ENCODE measurements around the gene ZSCAN9.

GRCh38 chr6:28257042-28257441 is 32.0 kb downstream of the ZSCAN9 start:
- TF ChIP-seq, protein P1, sequence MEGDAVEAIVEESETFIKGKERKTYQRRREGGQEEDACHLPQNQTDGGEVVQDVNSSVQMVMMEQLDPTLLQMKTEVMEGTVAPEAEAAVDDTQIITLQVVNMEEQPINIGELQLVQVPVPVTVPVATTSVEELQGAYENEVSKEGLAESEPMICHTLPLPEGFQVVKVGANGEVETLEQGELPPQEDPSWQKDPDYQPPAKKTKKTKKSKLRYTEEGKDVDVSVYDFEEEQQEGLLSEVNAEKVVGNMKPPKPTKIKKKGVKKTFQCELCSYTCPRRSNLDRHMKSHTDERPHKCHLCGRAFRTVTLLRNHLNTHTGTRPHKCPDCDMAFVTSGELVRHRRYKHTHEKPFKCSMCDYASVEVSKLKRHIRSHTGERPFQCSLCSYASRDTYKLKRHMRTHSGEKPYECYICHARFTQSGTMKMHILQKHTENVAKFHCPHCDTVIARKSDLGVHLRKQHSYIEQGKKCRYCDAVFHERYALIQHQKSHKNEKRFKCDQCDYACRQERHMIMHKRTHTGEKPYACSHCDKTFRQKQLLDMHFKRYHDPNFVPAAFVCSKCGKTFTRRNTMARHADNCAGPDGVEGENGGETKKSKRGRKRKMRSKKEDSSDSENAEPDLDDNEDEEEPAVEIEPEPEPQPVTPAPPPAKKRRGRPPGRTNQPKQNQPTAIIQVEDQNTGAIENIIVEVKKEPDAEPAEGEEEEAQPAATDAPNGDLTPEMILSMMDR (IDR thresholded peaks at IDR 0.05; ENCODE audit: insufficient read depth, low read length, poor library complexity, severe bottlenecking) = no peak
- TF ChIP-seq EZH2phosphoT487 (conservative IDR thresholded peaks at IDR 0.05; ENCODE audit: low read length) = no peak
